ENCODE results near the gene NUMA1.

DNA sequence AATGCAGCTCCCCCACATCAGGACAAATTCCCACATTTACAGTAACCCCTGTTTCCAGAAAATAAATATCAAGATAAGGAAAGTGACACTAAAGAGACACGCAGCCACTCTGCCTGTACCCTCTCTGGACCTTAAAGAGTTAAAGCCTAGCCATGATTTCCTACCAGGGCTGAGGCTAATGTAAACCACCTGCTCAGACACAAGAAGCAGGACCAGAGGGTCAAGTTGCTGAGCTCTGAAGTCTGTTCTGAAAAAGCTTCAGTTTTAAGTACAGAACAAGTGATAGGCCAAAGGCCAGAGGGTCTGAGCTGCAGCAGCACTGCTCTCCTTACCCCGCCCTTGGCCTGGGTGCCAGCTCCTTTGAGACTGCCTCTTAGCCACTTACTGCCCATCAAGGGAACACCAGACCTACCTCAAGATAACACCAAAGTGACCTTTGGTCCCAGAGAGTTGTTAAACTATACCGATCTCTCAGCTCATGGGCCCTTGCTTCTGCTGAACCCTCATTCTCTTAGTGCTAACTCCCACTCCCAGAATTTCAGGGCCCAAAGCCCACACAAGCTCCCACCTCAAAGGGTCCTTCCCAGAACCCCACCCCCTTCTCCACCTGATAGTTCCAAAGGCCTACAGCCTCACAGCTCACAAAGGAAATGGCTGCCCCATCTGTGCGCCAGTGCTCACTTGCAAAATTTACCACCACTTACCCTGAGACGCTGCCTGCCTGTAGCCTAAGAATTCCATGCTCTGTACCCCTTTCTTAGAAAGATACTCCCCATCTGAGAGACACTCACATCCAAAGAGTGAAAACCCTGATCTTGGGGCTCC, 41.1 kb downstream of the NUMA1 start:
- no peak for TF ChIP-seq EZH2phosphoT487 (IDR thresholded peaks at IDR 0.05; ENCODE audit: unreplicated experiment)
- TF ChIP-seq POLR2AphosphoS5 (IDR thresholded peaks at IDR 0.05; ENCODE audit: low read depth) = no peak
- no peak for TF ChIP-seq CTCF (conservative IDR thresholded peaks at IDR 0.05; ENCODE audit: low read depth in 2 of 2)
- no peak for TF ChIP-seq CREB1 (CRISPR knock-in tag; IDR thresholded peaks at IDR 0.05; ENCODE audit: low read depth)
- TF ChIP-seq EZH2 (IDR thresholded peaks at IDR 0.05; ENCODE audit: low read depth, unreplicated experiment) = no peak
- no peak for TF ChIP-seq REST (IDR thresholded peaks at IDR 0.05; ENCODE audit: unreplicated experiment)
- TF ChIP-seq STAT1 (IDR thresholded peaks at IDR 0.05; ENCODE audit: unreplicated experiment) = no peak
